Right lobe of liver (tissue), 6 donors: ENCODE measurements around the gene RND2. TPM values are rescaled to one million over a fixed set of nuclear protein-coding genes. Genes with fewer than 3 reads are reported as not detected.

ENCODE experiments used
- ATAC-seq, 4 donors: fragments of 200-7000 bp; cut with Tn5 transposase; one replicate each; pipeline ENCODE4 v1.9.1; 2020; ENCODE audit warnings: mild to moderate bottlenecking in 4 of 4, moderate library complexity in 4 of 4
- DNase-seq, 3 donors: peaks; one replicate each; pipeline ENCODE4 v3.0.0-alpha.2; 2020
- H3K27ac ChIP-seq, 3 donors: fragments of 200-600 bp; one replicate each; pipeline ENCODE4 v1.8.0; 2022
- H3K27me3 ChIP-seq, 2 donors: fragments of 200-600 bp; one replicate each; pipeline ENCODE4 v1.8.0; 2022
- H3K36me3 ChIP-seq, 4 donors: fragments of 200-600 bp; sonication (generic) in 1 of 4; one replicate each; pipeline versions ENCODE4 v1.5.1 to v1.8.0; 2017 to 2022; ENCODE audit warnings: control low read depth in 1 of 4
- H3K4me1 ChIP-seq, 4 donors: fragments of 200-600 bp; sonication (generic) in 1 of 4; one replicate each; pipeline versions ENCODE4 v1.5.1 to v1.8.0; 2017 to 2022; ENCODE audit warnings: control low read depth in 1 of 4
- H3K4me3 ChIP-seq, 3 donors: fragments of 200-600 bp; one replicate each; pipeline ENCODE4 v1.8.0; 2022
- H3K9me3 ChIP-seq, 4 donors: fragments of 200-600 bp; sonication (generic) in 1 of 4; one replicate each; pipeline versions ENCODE4 v1.5.1 to v1.8.0; 2017 to 2022; ENCODE audit warnings: control low read depth in 1 of 4
- POLR2A ChIP-seq: fragments of 450-650 bp; IDR thresholded peaks from one replicate; pipeline ENCODE4 v1.6.1; 2017; ENCODE audit warnings: antibody characterized with exemption, mild to moderate bottlenecking
- WGBS: methylation state at CpG from one replicate; pipeline ENCODE4 v1.1.6; 2018; ENCODE audit warnings: low coverage, low lambda C conversion rate; ENCODE audit not compliant: insufficient coverage; ENCODE audit errors: missing lambda C conversion rate; 5-methylcytosine and 5-hydroxymethylcytosine counted together
- intact Hi-C, 2 donors: fragments of 100-400 bp; cut with DNase I; formaldehyde crosslinking; loops; one replicate each; pipeline versions ENCODE4 v1.11.2 to v1.14.1; 2022
- total RNA-seq, 6 experiments: library from RNA; depleted of rRNA in 2 of 6; stranded (reverse); fragments of >200 nt in 2 of 6; fragmentation: NEBNext Ultra II Directional in 3 of 6; extraction: Animal tissue kit (Norgen Biotek cat#: 25700) in 3 of 6; gene quantifications; one replicate each; pipeline versions ENCODE4 v1.1.0 to v1.2.4, GENCODE V29; 2016 to 2023
- TF ChIP-seq, protein P1 (sequence below), 4 donors: fragments of 200-600 bp in 3 of 4; fragments of 450-650 bp in 1 of 4; IDR thresholded peaks; one replicate each; pipeline versions ENCODE4 v1.5.1 to v1.8.0; 2016 to 2022; ENCODE audit warnings: antibody characterized with exemption in 4 of 4, mild to moderate bottlenecking in 2 of 4
- donor health status: DM: no; HTN: yes; CAD: no.
- donor health status: DM: no; HTN: no; CAD: no.
- donor health status: DM: no; HTN: no; CAD: no.
- donor health status: DM: no; HTN: yes; CAD: no.
- donor health status: DM: no; HTN: yes; CAD: no.

RND2 gene
- total RNA-seq, 6 experiments from 2014 or later = 0.09 to 3.3 (median 0.64) TPM

DNA sequence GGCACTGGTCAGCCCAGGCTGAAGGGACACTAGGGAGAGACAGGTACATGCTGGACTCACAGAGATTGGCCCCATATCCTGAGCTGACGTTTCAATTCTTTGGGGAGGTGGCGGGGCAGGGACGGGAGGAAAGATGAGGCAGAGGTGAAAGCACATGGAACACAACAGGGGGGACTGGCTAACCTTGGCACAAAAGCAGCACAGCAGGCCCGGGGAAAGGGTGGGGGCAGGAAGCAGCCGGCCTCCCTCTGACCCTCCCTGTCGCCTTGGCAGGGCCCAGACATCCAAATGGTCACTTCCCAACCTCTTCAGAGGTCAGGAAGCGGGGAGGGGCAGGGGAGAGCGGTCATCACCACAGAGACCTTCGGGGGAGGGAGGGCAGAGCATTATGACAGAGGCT is 9.5 kb upstream of the RND2 start:
- 57% methylated on average over 5 of the region's 9 CpGs for WGBS
- peak in 2 of 3 donors; percentile 58 to 61 for DNase-seq
- Histone ChIP-seq H3K27me3 (no peaks in the 10 kb centered on the region), H3K27ac (no peak overlapping the region), H3K36me3 (peaks cover 0 to 11% (median 4%) of the 10 kb centered on the region in 4 donors), H3K4me3 (no peak overlapping the region), H3K4me1 (peaks cover 0 to 6% (median 2%) of the 10 kb centered on the region in 4 donors), H3K9me3 (no peaks in the 10 kb centered on the region)
- intact Hi-C loops = loop anchor here in 1 of 2 donors (10.0 kb wide), 1 partner anchor 209 kb away; the partner anchor contains the start of gene CCDC200
- no peak for TF ChIP-seq POLR2A
- TF ChIP-seq, protein P1, sequence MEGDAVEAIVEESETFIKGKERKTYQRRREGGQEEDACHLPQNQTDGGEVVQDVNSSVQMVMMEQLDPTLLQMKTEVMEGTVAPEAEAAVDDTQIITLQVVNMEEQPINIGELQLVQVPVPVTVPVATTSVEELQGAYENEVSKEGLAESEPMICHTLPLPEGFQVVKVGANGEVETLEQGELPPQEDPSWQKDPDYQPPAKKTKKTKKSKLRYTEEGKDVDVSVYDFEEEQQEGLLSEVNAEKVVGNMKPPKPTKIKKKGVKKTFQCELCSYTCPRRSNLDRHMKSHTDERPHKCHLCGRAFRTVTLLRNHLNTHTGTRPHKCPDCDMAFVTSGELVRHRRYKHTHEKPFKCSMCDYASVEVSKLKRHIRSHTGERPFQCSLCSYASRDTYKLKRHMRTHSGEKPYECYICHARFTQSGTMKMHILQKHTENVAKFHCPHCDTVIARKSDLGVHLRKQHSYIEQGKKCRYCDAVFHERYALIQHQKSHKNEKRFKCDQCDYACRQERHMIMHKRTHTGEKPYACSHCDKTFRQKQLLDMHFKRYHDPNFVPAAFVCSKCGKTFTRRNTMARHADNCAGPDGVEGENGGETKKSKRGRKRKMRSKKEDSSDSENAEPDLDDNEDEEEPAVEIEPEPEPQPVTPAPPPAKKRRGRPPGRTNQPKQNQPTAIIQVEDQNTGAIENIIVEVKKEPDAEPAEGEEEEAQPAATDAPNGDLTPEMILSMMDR (IDR thresholded peaks at IDR 0.05) = no peak
- peak; percentile 51 to 69 (median 55) for ATAC-seq

DNA sequence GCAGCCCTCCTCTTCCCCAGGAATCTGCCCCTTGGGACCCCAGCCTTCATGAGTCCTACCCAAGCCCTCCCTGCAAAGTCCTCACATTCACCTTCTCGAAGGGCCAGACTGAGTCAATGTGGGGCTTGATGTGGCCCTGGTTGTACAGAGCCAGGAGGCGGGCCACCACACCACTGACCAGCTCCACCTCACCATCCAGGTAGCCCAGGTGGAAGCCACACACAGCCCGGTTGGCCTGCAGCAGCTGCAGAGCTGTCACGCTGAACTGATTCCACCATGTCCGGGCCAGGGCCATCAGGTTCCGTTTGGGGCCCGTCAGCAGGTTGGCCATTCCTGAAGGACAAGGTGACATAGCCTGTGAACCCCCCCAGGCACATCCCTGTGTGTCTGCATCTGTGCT is 8.8 kb upstream of the RND2 start:
- ATAC-seq (no peak), DNase-seq (no peak)
- intact Hi-C loops = loop anchor here in 1 of 2 donors (10.0 kb wide), 1 partner anchor 209 kb away; the partner anchor contains the start of gene CCDC200
- no peaks in the 10 kb centered on the region for H3K27me3 ChIP-seq
- no peak overlapping the region for H3K4me3 ChIP-seq
- TF ChIP-seq, protein P1 (IDR thresholded peaks at IDR 0.05) = no peak
- no peak for TF ChIP-seq POLR2A
- H3K9me3 ChIP-seq = no peaks in the 10 kb centered on the region
- peaks cover 0 to 11% (median 4%) of the 10 kb centered on the region in 4 donors for H3K36me3 ChIP-seq
- no peak overlapping the region for H3K27ac ChIP-seq
- WGBS = no CpG with 5 or more reads among the region's 7 CpGs
- H3K4me1 ChIP-seq = peaks cover 0 to under 1% (median 0%) of the 10 kb centered on the region in 4 donors

DNA sequence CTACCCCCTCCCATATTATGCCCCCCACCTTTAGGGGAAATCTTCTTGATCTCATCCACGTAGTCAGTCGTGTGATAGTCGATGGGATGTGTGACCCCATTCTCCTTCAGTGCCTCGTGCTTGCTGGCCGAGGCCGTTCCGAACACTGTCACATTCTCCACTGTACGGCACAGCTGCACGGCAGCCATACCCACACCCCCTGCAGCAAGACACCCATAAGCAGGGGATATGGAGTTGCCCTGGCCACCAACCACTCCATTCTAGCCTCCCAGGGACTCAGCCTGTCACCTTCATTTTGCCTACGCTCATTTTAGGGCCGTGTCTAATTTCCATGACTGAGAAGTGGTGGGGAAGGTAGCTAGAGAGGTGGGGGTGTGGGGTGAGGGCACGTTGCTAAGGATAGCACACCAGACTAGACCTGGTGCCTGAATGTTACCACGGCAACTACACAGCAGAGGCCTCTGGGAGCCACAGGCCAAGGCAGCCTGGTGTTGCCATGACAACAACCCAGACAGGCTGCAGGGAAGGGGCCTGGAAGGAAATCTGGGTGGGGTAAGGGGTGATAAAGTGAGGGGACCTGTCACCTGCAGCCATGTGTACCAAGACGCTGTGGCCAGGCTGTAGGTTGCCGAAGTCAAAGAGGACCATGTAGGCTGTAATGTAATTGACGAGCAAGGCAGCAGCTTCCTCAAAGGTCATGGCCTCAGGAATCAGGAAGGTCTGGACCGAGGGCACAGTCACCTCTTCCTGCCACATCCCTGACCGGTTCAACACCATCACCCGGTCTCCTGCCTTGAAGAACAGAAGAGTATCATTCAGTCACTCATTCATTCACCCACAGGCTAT is 6.8 kb upstream of the RND2 start:
- intact Hi-C loops = loop anchor here in 1 of 2 donors (10.0 kb wide), 1 partner anchor 207 kb away; the partner anchor contains the start of gene CCDC200
- 69% methylated on average over 6 of the region's 19 CpGs for WGBS
- Histone ChIP-seq H3K9me3 (no peaks in the 10 kb centered on the region), H3K36me3 (peaks cover 0 to 9% (median 3%) of the 10 kb centered on the region in 4 donors), H3K27me3 (no peaks in the 10 kb centered on the region), H3K4me3 (no peak overlapping the region), H3K27ac (no peak overlapping the region), H3K4me1 (no peaks in the 10 kb centered on the region)
- no peak for ATAC-seq
- TF ChIP-seq POLR2A = no peak
- TF ChIP-seq, protein P1 (IDR thresholded peaks at IDR 0.05) = no peak
- DNase-seq = peak in 1 of 3 donors; percentile 44

DNA sequence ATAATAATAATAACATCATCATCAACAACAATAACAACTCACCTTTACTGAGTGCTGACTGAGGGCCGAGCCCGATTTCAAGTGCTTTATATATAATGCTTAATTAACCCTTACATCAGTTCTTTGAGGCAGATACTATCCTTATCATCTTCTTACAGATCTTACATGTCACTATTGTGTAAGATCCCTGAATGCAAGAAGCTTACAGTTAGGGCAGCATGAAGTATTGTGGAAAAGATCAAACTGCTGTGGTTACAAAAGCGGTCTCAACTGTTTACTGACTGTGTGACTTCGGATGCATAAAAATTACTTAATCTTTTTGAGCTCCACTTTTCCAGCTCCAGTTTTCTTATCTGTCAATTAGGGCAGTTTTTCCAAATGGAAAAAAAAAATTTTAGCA is 6.1 kb upstream of the RND2 start:
- Histone ChIP-seq H3K27ac (no peak overlapping the region), H3K4me1 (no peaks in the 10 kb centered on the region), H3K36me3 (peaks cover 0 to 3% (median 0%) of the 10 kb centered on the region in 4 donors), H3K9me3 (no peaks in the 10 kb centered on the region), H3K27me3 (no peaks in the 10 kb centered on the region), H3K4me3 (no peak overlapping the region)
- no peak for TF ChIP-seq POLR2A
- TF ChIP-seq, protein P1 (IDR thresholded peaks at IDR 0.05) = no peak
- no peak for DNase-seq
- 29% methylated on average over 4 of the region's 4 CpGs for WGBS
- intact Hi-C loops = loop anchor here in 1 of 2 donors (10.0 kb wide), 1 partner anchor 206 kb away; the partner anchor contains the start of gene CCDC200
- ATAC-seq = no peak
